Esophagus squamous epithelium (tissue), 5 donors: ENCODE data around the gene HSPA9. TPM values are rescaled to one million over a fixed set of nuclear protein-coding genes. Genes with fewer than 3 reads are reported as not detected.

Experiments
- DNase-seq: peaks from one replicate; lab custom pipeline; 2025; lab: John Stamatoyannopoulos, UW
- H3K27ac ChIP-seq, 4 donors: fragments of 200-600 bp; sonication (generic); one replicate each; pipeline ENCODE4 v1.5.1; 2016 to 2019; ENCODE audit warnings: mild to moderate bottlenecking in 1 of 4
- H3K27me3 ChIP-seq, 4 donors: fragments of 200-600 bp; sonication (generic); 1 replicate in 3 of 4; 2 replicates in 1 of 4; pipeline versions ENCODE4 v1.5.1 to v1.6.0; 2017 to 2021; ENCODE audit warnings: antibody characterized with exemption in 1 of 4
- H3K36me3 ChIP-seq, 3 donors: fragments of 200-600 bp; sonication (generic); one replicate each; pipeline ENCODE4 v1.5.1; 2016 to 2019
- H3K4me1 ChIP-seq, 3 donors: fragments of 200-600 bp; sonication (generic); one replicate each; pipeline ENCODE4 v1.5.1; 2017 to 2019
- H3K4me3 ChIP-seq, 4 donors: fragments of 200-600 bp; sonication (generic); 1 replicate in 3 of 4; 2 replicates in 1 of 4; pipeline ENCODE4 v1.5.1; 2016 to 2019; ENCODE audit warnings: mild to moderate bottlenecking in 2 of 4, moderate library complexity in 1 of 4
- H3K9me3 ChIP-seq, 3 donors: fragments of 200-600 bp; sonication (generic); one replicate each; pipeline ENCODE4 v1.5.1; 2016 to 2019
- POLR2A ChIP-seq, 4 donors: fragments of 450-650 bp; IDR thresholded peaks; one replicate each; pipeline ENCODE4 v1.6.1; 2017; ENCODE audit warnings: antibody characterized with exemption in 4 of 4, mild to moderate bottlenecking in 4 of 4, moderate library complexity in 3 of 4
- WGBS, 2 donors: methylation state at CpG; one replicate each; pipeline ENCODE4 v1.1.5; 2018; 5-methylcytosine and 5-hydroxymethylcytosine counted together
- intact Hi-C: fragments of 100-400 bp; cut with DNase I; formaldehyde crosslinking; loops from one replicate; pipeline ENCODE4 v1.15.0; 2022
- total RNA-seq, 4 donors: library from RNA; depleted of rRNA; stranded (reverse); fragments of >200 nt; gene quantifications; one replicate each; pipeline ENCODE4 v1.1.0, GENCODE V29; 2016
- TF ChIP-seq, protein P1 (sequence below), 6 experiments: fragments of 450-650 bp in 4 of 6; fragments of 200-600 bp in 2 of 6; sonication (generic) in 2 of 6; IDR thresholded peaks; one replicate each; pipeline ENCODE4 v1.5.1; 2016 to 2019; ENCODE audit warnings: antibody characterized with exemption in 6 of 6, mild to moderate bottlenecking in 4 of 6, moderate library complexity in 4 of 6
- donor health status: DM: yes; HTN: yes; CAD: no.

HSPA9 gene
- total RNA-seq, 4 donors from 2014 or later, result 185 to 354 (median 279) TPM

DNA sequence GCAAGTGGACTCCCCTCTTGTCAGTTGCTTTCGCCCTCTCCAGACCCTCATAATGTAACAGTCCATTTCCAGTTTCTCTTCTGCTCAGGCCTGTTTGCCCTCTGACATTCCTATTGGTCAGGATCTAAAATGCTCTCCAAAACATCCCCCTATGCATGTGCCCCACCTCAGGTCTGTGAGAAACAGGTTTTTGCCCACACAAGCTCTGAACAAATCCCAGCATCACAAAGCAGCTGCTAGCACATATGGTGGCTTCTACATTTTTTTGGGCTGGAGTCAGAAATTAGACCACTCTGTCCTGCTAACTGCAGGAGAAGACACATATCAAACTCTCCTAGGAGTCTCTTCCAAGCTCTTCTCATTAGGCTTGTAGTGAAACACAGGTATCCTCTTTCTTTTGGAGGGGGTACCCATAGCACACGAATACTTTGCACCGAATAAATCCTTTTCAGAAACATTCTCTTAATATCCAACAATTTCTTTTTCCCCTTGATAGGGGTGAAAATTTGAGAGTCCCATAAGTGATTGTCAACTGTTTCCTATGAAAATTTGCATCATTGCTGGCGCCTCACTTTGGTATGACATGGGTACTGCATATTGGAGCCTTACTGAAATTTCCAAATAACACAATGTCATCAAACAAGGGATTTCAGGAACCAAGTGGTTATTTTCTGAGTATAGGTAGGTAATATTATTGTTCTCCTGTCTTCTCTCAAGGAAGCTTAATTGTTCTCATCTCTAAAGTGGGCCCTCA, 19.3 kb upstream of the HSPA9 start:
- no peaks in the 10 kb centered on the region for H3K4me1 ChIP-seq
- no peak overlapping the region for H3K27ac ChIP-seq
- no peak for DNase-seq
- TF ChIP-seq POLR2A (IDR thresholded peaks at IDR 0.05), result no peak
- TF ChIP-seq, protein P1, sequence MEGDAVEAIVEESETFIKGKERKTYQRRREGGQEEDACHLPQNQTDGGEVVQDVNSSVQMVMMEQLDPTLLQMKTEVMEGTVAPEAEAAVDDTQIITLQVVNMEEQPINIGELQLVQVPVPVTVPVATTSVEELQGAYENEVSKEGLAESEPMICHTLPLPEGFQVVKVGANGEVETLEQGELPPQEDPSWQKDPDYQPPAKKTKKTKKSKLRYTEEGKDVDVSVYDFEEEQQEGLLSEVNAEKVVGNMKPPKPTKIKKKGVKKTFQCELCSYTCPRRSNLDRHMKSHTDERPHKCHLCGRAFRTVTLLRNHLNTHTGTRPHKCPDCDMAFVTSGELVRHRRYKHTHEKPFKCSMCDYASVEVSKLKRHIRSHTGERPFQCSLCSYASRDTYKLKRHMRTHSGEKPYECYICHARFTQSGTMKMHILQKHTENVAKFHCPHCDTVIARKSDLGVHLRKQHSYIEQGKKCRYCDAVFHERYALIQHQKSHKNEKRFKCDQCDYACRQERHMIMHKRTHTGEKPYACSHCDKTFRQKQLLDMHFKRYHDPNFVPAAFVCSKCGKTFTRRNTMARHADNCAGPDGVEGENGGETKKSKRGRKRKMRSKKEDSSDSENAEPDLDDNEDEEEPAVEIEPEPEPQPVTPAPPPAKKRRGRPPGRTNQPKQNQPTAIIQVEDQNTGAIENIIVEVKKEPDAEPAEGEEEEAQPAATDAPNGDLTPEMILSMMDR (IDR thresholded peaks at IDR 0.05), result peak in 2 of 6 experiments; percentile 22 to 47
- 92 to 96% methylated on average over 4 of the region's 4 CpGs for WGBS, 2 donors
- no peaks in the 10 kb centered on the region for H3K27me3 ChIP-seq
- no peaks in the 10 kb centered on the region for H3K36me3 ChIP-seq
- intact Hi-C loops, result no loop called here
- H3K9me3 ChIP-seq, result no peaks in the 10 kb centered on the region
- no peak overlapping the region for H3K4me3 ChIP-seq

DNA sequence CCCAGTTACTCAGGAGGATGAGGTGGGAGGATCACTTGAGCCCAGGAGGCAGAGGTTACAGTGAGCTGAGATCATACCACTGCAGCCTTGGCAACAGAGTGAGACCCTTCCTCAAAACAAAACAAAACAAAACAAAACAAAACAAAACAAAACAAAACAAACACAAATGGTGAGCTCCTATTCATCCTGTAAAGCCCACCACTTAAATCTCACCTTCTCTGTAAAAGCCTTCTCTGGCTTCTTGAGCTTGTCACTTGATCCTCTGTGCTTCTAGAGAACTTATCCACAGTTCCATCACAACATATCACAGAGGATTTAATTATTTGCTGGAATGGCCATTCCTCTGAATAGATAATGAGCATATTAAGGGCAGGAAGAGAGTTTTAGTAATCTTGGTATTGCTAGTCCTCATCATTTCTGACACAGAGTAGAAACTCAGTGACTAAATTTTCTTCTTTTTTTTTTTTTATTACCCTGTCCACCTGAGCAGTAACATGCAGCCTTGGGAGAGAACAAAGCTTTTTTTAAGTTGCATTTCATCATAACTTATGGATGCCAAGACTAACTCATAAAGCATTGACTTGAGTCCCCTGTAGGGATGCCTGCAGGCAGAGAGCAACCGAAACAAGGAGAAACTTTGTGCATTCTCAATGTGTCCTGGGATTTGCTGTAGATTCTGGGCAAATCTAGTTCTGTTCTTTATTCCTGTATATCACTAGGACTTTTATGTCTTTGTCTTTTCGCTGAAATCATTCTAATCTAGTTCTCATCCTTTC, 13.0 kb upstream of the HSPA9 start:
- Histone ChIP-seq H3K27me3 (no peaks in the 10 kb centered on the region), H3K27ac (no peak overlapping the region), H3K4me1 (no peaks in the 10 kb centered on the region), H3K36me3 (no peaks in the 10 kb centered on the region), H3K9me3 (no peaks in the 10 kb centered on the region), H3K4me3 (no peak overlapping the region)
- 51 to 63% methylated on average over 2 of the region's 2 CpGs for WGBS, 2 donors
- no peak for DNase-seq
- intact Hi-C loops, result no loop called here
- TF ChIP-seq, protein P1 (IDR thresholded peaks at IDR 0.05), result no peak
- TF ChIP-seq POLR2A (IDR thresholded peaks at IDR 0.05), result no peak

DNA sequence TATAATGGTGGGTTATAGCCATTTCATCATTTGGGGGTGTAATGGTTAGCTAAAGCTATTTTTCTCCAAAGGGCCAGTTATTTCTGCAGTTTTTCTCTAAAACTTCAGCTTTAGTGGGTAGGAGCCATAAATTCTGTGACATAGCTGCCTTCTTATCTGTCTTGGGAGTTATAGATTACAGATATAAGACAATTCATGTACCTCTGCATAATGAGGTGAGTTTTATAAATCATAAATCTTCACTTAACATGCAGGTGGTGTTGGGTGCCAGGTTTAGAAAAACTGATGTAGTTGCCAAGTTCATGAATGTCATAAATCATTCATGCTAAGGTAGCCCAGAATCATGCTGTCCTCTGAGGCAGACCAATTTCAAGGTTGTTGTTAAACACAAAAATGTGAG, 10.0 kb upstream of the HSPA9 start:
- no peak for TF ChIP-seq POLR2A (IDR thresholded peaks at IDR 0.05)
- TF ChIP-seq, protein P1 (IDR thresholded peaks at IDR 0.05), result no peak
- Histone ChIP-seq H3K9me3 (no peaks in the 10 kb centered on the region), H3K27ac (no peak overlapping the region), H3K4me3 (no peak overlapping the region), H3K36me3 (no peaks in the 10 kb centered on the region), H3K4me1 (no peaks in the 10 kb centered on the region), H3K27me3 (no peaks in the 10 kb centered on the region)
- intact Hi-C loops, result no loop called here
- no peak for DNase-seq

DNA sequence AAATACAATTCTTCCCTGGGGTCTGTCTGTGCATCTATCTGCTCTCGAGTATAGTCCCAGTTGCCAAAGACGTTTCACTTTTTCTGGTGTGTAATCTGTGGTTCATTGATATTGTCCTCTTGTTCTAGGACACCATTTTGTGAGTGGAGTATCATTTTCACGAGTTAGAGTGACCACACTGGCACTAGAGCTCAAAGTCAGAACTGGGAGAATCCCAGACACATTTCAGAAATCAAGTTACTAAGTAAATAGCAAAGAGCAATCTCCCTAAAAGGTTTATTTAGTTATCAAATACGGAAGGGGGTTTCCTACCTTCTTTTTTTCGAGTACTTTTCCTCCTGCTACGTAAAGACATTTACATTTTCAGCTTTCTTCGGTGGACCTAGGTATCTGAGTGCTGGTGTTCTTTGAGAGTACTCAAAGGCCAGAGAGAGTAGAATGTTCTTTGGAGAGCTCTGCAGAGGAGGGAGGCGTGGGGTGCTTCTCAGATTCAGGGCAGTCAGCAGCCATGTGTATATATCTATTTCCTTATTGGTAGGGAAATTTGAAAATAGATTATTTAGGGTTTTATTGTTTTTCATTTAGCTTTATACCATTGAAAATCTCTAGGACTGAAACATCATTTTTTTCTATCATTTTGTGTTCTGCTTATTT, 8.9 kb upstream of the HSPA9 start:
- intact Hi-C loops, result no loop called here
- Histone ChIP-seq H3K27ac (no peak overlapping the region), H3K4me1 (peaks cover 0 to 6% (median 0%) of the 10 kb centered on the region in 3 donors), H3K4me3 (no peak overlapping the region), H3K27me3 (no peaks in the 10 kb centered on the region), H3K9me3 (no peaks in the 10 kb centered on the region), H3K36me3 (no peaks in the 10 kb centered on the region)
- WGBS, 2 donors, result 77 to 83% methylated on average over 8 of the region's 8 CpGs
- TF ChIP-seq POLR2A (IDR thresholded peaks at IDR 0.05), result no peak
- TF ChIP-seq, protein P1 (IDR thresholded peaks at IDR 0.05), result no peak
- no peak for DNase-seq

DNA sequence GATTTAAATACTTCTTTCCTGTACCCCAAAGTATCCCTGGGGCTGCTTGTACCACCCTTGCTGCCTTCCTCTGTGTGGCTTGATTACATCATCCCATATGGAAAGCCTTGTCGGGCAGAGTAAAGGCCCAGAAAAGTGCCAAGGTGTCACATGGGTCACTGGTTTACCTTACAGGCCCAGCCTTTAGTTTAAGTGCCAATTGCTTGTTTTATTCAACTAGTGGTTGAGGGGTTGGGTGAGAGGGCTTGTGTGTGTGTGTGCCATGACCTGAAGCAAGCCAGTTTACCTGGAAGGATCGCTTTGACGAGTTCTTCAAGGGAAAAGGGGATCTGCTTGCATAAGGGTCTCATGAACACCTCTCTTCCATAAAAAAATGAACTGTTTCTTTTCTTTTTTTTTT, 7.8 kb upstream of the HSPA9 start:
- no peaks in the 10 kb centered on the region for H3K9me3 ChIP-seq
- intact Hi-C loops, result no loop called here
- H3K4me3 ChIP-seq, result no peak overlapping the region
- no peak overlapping the region for H3K27ac ChIP-seq
- no peak for DNase-seq
- no peaks in the 10 kb centered on the region for H3K36me3 ChIP-seq
- peaks cover 0 to 8% (median 0%) of the 10 kb centered on the region in 3 donors for H3K4me1 ChIP-seq
- no peaks in the 10 kb centered on the region for H3K27me3 ChIP-seq
- TF ChIP-seq POLR2A (IDR thresholded peaks at IDR 0.05), result no peak
- TF ChIP-seq, protein P1 (IDR thresholded peaks at IDR 0.05), result no peak
- 80 to 84% methylated on average over 3 of the region's 3 CpGs for WGBS, 2 donors
